K562 (cell line): ENCODE data around the gene ALDH8A1. TPM values are rescaled to one million over a fixed set of nuclear protein-coding genes. Genes with fewer than 3 reads are reported as not detected.

ENCODE experiments used
- BCL6 ChIP-seq: fragments of 250-450 bp; sonication (Bioruptor Pico); IDR thresholded peaks from 2 replicates; pipeline ENCODE4 v1.4.0; 2020
- BRCA1 ChIP-seq, 2 experiments: fragments of 450-650 bp in 1 of 2; sonication (generic) in 1 of 2; formaldehyde crosslinking in 1 of 2; IDR thresholded peaks; 2 replicates each; pipeline versions ENCODE4 v1.5.0 to v1.6.1; 2017 to 2020; ENCODE audit warnings: mild to moderate bottlenecking in 1 of 2, missing genetic modification reagents in 1 of 2
- CREM ChIP-seq: IDR thresholded peaks from 2 replicates; pipeline ENCODE4 v1.6.1; 2014; ENCODE audit warnings: antibody characterized with exemption, low read depth
- DPF2 ChIP-seq: fragments of 450-650 bp; IDR thresholded peaks from 2 replicates; pipeline ENCODE4 v1.6.1; 2016
- ELF4 ChIP-seq: fragments of 450-650 bp; formaldehyde crosslinking; IDR thresholded peaks from 2 replicates; pipeline ENCODE4 v1.4.0; 2022; ENCODE audit warnings: missing genetic modification characterization
- FOXK2 ChIP-seq, 2 experiments: fragments of 450-650 bp; IDR thresholded peaks in 1 of 2; conservative IDR thresholded peaks in 1 of 2; 2 replicates each; pipeline ENCODE4 v1.6.1; 2016; ENCODE audit warnings: low read depth in 2 of 2, mild to moderate bottlenecking in 1 of 2
- HNRNPLL ChIP-seq: fragments of 200-400 bp; formaldehyde crosslinking; IDR thresholded peaks from 2 replicates; pipeline ENCODE4 v1.6.1; 2017; ENCODE audit warnings: low read length, low read depth, mild to moderate bottlenecking; ENCODE audit not compliant: poor library complexity, severe bottlenecking
- HNRNPUL1 ChIP-seq: fragments of 200-400 bp; formaldehyde crosslinking; IDR thresholded peaks from 2 replicates; pipeline ENCODE4 v1.6.1; 2017; ENCODE audit warnings: low read length
- HOXB6 ChIP-seq: fragments of 250-450 bp; sonication (Bioruptor Pico); IDR thresholded peaks from 2 replicates; pipeline ENCODE4 v1.5.1; 2022; ENCODE audit warnings: mild to moderate bottlenecking, borderline replicate concordance
- IFI16 ChIP-seq: fragments of 250-450 bp; sonication (Bioruptor Pico); IDR thresholded peaks from 2 replicates; pipeline ENCODE4 v2.1.2; 2022; ENCODE audit warnings: mild to moderate bottlenecking, inconsistent platforms
- KDM2B ChIP-seq: fragments of 250-450 bp; sonication (Bioruptor Pico); IDR thresholded peaks from 2 replicates; pipeline ENCODE4 v1.8.0; 2021; ENCODE audit warnings: mild to moderate bottlenecking, moderate library complexity
- MAFK ChIP-seq: IDR thresholded peaks from 2 replicates; pipeline ENCODE4 v1.6.1; 2011; ENCODE audit warnings: low read length, improper control_type of control experiment
- MBD2 ChIP-seq: sonication (generic); IDR thresholded peaks from 2 replicates; pipeline ENCODE4 v1.6.1; 2016; ENCODE audit warnings: low read depth, borderline replicate concordance
- MIER1 ChIP-seq: fragments of 450-650 bp; IDR thresholded peaks from 2 replicates; pipeline ENCODE4 v1.6.1; 2016; ENCODE audit warnings: antibody characterized with exemption, mild to moderate bottlenecking, low read depth
- NCOR1 ChIP-seq: fragments of 450-650 bp; IDR thresholded peaks from 2 replicates; pipeline ENCODE4 v1.6.1; 2016; ENCODE audit warnings: mild to moderate bottlenecking, moderate library complexity
- NFE2 ChIP-seq: IDR thresholded peaks from 2 replicates; pipeline ENCODE4 v1.6.1; 2014; ENCODE audit warnings: antibody characterized with exemption, low read depth
- PHTF2 ChIP-seq: fragments of 250-450 bp; sonication (Bioruptor Pico); IDR thresholded peaks from 2 replicates; pipeline ENCODE4 v1.5.0; 2021; ENCODE audit warnings: mild to moderate bottlenecking
- SIN3A ChIP-seq, 2 experiments: fragments of 150-350 bp in 1 of 2; IDR thresholded peaks; 2 replicates each; pipeline ENCODE4 v1.6.1; 2011 to 2016; ENCODE audit warnings: borderline replicate concordance in 2 of 2, low read depth in 2 of 2, low read length in 2 of 2, mild to moderate bottlenecking in 2 of 2, moderate library complexity in 2 of 2; ENCODE audit not compliant: control insufficient read depth in 1 of 2
- TAF1 ChIP-seq: IDR thresholded peaks from 2 replicates; pipeline ENCODE4 v1.6.1; 2011; ENCODE audit warnings: mild to moderate bottlenecking, low read length, moderate library complexity; ENCODE audit not compliant: insufficient read depth, control insufficient read depth, severe bottlenecking; ENCODE audit errors: extremely low read depth
- ZNF143 ChIP-seq: sonication (generic); formaldehyde crosslinking; IDR thresholded peaks from 2 replicates; pipeline ENCODE4 v1.9.0; 2022; ENCODE audit warnings: mild to moderate bottlenecking, missing genetic modification reagents
- ZNF212 ChIP-seq: fragments of 450-650 bp; formaldehyde crosslinking; IDR thresholded peaks from 2 replicates; pipeline ENCODE4 v1.4.0; 2020; ENCODE audit warnings: mild to moderate bottlenecking
- ZNF707 ChIP-seq: fragments of 250-450 bp; sonication (Bioruptor Pico); conservative IDR thresholded peaks from 2 replicates; pipeline ENCODE4 v1.8.0; 2022; ENCODE audit warnings: inconsistent platforms, mild to moderate bottlenecking, moderate library complexity
- ZSCAN29 ChIP-seq: fragments of 450-650 bp; IDR thresholded peaks from 2 replicates; pipeline ENCODE4 v1.6.1; 2017
- polyA plus RNA-seq, 8 experiments: library from polyadenylated mRNA; depleted of rRNA in 4 of 8; stranded (reverse) in 5 of 8; unstranded in 3 of 8; fragments of >200 nt; fragmentation: Nextera tagmentation in 2 of 8; fragmentation: Illumina TruSeq in 1 of 8; extraction: Ambion mirVana in 2 of 8; extraction: Trizol in 1 of 8; gene quantifications; 2 replicates each; pipeline versions ENCODE4 v1.2.1 to v1.2.3, GENCODE V29; 2011 to 2014; ENCODE audit warnings: inconsistent platforms in 1 of 8, missing spikeins in 1 of 8
- total RNA-seq, 7 experiments: library from RNA; depleted of rRNA in 6 of 7; stranded (reverse); fragments of >200 nt in 6 of 7; fragmentation: Illumina TruSeq in 2 of 7; extraction: Trizol in 2 of 7; gene quantifications; 2 replicates each; pipeline versions ENCODE4 v1.2.1 to v1.2.3, GENCODE V29; 2011 to 2021; ENCODE audit warnings: low replicate concordance in 1 of 7
- TF ChIP-seq, protein P1 (sequence below): fragments of 450-650 bp; formaldehyde crosslinking; IDR thresholded peaks from 2 replicates; pipeline ENCODE4 v1.4.0; 2020; ENCODE audit warnings: mild to moderate bottlenecking, mixed read lengths
- TF ChIP-seq, protein P2 (sequence below): fragments of 450-650 bp; formaldehyde crosslinking; IDR thresholded peaks from 2 replicates; pipeline ENCODE4 v1.4.0; 2022; ENCODE audit warnings: mild to moderate bottlenecking, moderate library complexity
- TF ChIP-seq, protein P3 (sequence below), 2 experiments: fragments of 450-650 bp; IDR thresholded peaks; 2 replicates each; pipeline ENCODE4 v1.6.1; 2018; ENCODE audit warnings: mild to moderate bottlenecking in 2 of 2, low read depth in 1 of 2; ENCODE audit not compliant: partially characterized antibody in 2 of 2

Gene ALDH8A1
- total and polyA plus RNA-seq, 9 of the 15 experiments (the other 6 are each of a cell fraction or from before 2014, with no cell fraction given): 0.03 to 0.18 (median 0.04) TPM; not detected in 2

DNA sequence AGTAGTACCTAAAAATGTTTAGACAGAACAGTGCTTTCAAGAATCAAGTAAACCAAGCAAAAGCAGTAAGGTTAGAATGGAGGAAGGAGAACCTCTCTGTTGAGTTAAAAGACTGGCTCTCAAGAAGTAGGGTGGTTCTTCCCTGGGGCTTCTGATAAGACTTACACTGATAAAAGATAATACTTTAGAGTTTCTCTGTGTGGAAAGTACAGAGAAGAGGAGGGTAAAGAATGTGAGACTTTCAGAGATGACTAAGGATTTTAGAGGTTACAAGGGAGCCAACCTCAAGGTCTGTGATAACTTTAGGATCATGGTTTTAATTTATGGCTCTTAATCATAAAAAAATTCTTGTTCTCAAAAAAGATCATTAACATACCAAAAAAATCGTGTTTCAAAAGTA lies 30.9 kb upstream of the ALDH8A1 start (continued):
- TF ChIP-seq MIER1: no peak
- TF ChIP-seq BCL6: no peak
- no peak for TF ChIP-seq SIN3A (IDR thresholded peaks at IDR 0.05; ENCODE audit: borderline replicate concordance in 2 of 2, control insufficient read depth in 1 of 2, low read depth in 2 of 2, low read length in 2 of 2)
- TF ChIP-seq IFI16: no peak
- no peak for TF ChIP-seq ZNF212 (CRISPR knock-in tag)
- TF ChIP-seq NFE2: peak; percentile 92
- TF ChIP-seq, protein P1, sequence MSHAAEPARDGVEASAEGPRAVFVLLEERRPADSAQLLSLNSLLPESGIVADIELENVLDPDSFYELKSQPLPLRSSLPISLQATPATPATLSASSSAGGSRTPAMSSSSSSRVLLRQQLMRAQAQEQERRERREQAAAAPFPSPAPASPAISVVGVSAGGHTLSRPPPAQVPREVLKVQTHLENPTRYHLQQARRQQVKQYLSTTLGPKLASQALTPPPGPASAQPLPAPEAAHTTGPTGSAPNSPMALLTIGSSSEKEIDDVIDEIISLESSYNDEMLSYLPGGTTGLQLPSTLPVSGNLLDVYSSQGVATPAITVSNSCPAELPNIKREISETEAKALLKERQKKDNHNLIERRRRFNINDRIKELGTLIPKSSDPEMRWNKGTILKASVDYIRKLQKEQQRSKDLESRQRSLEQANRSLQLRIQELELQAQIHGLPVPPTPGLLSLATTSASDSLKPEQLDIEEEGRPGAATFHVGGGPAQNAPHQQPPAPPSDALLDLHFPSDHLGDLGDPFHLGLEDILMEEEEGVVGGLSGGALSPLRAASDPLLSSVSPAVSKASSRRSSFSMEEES (CRISPR knock-in tag): no peak
- no peak for TF ChIP-seq KDM2B (CRISPR knock-in tag)
- TF ChIP-seq HNRNPUL1: no peak
- TF ChIP-seq TAF1: no peak
- TF ChIP-seq MBD2: no peak
- no peak for TF ChIP-seq FOXK2 (conservative IDR thresholded peaks at IDR 0.05 in 1 of 2, IDR thresholded peaks at IDR 0.05 in 1 of 2; ENCODE audit: low read depth in 2 of 2)
- TF ChIP-seq HOXB6 (CRISPR knock-in tag): no peak
- TF ChIP-seq BRCA1 (IDR thresholded peaks at IDR 0.05): no peak
- TF ChIP-seq BRCA1 (CRISPR knock-in tag; IDR thresholded peaks at IDR 0.05): no peak
- no peak for TF ChIP-seq ZNF707 (CRISPR knock-in tag)
- peak; percentile 95 for TF ChIP-seq DPF2
- TF ChIP-seq NCOR1: peak; percentile 69
- TF ChIP-seq, protein P2, sequence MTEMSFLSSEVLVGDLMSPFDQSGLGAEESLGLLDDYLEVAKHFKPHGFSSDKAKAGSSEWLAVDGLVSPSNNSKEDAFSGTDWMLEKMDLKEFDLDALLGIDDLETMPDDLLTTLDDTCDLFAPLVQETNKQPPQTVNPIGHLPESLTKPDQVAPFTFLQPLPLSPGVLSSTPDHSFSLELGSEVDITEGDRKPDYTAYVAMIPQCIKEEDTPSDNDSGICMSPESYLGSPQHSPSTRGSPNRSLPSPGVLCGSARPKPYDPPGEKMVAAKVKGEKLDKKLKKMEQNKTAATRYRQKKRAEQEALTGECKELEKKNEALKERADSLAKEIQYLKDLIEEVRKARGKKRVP: no peak
- no peak for TF ChIP-seq HNRNPLL
- TF ChIP-seq, protein P3, sequence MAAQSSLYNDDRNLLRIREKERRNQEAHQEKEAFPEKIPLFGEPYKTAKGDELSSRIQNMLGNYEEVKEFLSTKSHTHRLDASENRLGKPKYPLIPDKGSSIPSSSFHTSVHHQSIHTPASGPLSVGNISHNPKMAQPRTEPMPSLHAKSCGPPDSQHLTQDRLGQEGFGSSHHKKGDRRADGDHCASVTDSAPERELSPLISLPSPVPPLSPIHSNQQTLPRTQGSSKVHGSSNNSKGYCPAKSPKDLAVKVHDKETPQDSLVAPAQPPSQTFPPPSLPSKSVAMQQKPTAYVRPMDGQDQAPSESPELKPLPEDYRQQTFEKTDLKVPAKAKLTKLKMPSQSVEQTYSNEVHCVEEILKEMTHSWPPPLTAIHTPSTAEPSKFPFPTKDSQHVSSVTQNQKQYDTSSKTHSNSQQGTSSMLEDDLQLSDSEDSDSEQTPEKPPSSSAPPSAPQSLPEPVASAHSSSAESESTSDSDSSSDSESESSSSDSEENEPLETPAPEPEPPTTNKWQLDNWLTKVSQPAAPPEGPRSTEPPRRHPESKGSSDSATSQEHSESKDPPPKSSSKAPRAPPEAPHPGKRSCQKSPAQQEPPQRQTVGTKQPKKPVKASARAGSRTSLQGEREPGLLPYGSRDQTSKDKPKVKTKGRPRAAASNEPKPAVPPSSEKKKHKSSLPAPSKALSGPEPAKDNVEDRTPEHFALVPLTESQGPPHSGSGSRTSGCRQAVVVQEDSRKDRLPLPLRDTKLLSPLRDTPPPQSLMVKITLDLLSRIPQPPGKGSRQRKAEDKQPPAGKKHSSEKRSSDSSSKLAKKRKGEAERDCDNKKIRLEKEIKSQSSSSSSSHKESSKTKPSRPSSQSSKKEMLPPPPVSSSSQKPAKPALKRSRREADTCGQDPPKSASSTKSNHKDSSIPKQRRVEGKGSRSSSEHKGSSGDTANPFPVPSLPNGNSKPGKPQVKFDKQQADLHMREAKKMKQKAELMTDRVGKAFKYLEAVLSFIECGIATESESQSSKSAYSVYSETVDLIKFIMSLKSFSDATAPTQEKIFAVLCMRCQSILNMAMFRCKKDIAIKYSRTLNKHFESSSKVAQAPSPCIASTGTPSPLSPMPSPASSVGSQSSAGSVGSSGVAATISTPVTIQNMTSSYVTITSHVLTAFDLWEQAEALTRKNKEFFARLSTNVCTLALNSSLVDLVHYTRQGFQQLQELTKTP (IDR thresholded peaks at IDR 0.05; ENCODE audit: low read depth in 1 of 2, partially characterized antibody in 2 of 2): peak in 1 of 2 experiments; percentile 64
- TF ChIP-seq ZSCAN29: no peak
- peak; percentile 62; the same call in 1 of the 2 replicates for TF ChIP-seq MAFK
- TF ChIP-seq ELF4 (CRISPR knock-in tag): no peak
- TF ChIP-seq PHTF2: no peak
- TF ChIP-seq CREM: no peak
- TF ChIP-seq ZNF143: no peak
